ENCODE data around the gene CCDC12. TPM values are rescaled to one million over a fixed set of nuclear protein-coding genes. Genes with fewer than 3 reads are reported as not detected.

The CCDC12 gene
- total RNA-seq, 1 experiment from 2014 or later = 47.3 TPM

GRCh38 chr3:46882377-46883053 is 94.0 kb downstream of the CCDC12 start:
- TF ChIP-seq CTCF (IDR thresholded peaks at IDR 0.05; ENCODE audit: unreplicated experiment) = no peak
- no peak for DNase-seq
- H3K4me3 Mint-ChIP-seq (ENCODE audit: low read depth, unreplicated experiment) = peak overlapping the region; percentile 65
- intact Hi-C loops (cut with micrococcal nuclease; ENCODE audit: unreplicated experiment) = no loop called here
- H3K9me3 Mint-ChIP-seq (ENCODE audit: low read depth, unreplicated experiment) = no peaks in the 10 kb centered on the region
- CTCF ChIA-PET = no interaction called here
- peaks cover 8% of the 10 kb centered on the region for H3K4me1 Mint-ChIP-seq (ENCODE audit: low read depth, unreplicated experiment)
- no peak overlapping the region for H3K27ac Mint-ChIP-seq (ENCODE audit: unreplicated experiment)
- BruUV-seq (replicated peaks) = no TSS peak
- no peaks in the 10 kb centered on the region for H3K36me3 Mint-ChIP-seq (ENCODE audit: insufficient read depth, unreplicated experiment)
- H3K27me3 Mint-ChIP-seq (ENCODE audit: unreplicated experiment) = peaks cover 67% of the 10 kb centered on the region

- DNase-seq = no peak
- no TSS peak for BruUV-seq (replicated peaks)
- H3K4me1 Mint-ChIP-seq (ENCODE audit: low read depth, unreplicated experiment) = peaks cover 8% of the 10 kb centered on the region
- H3K36me3 Mint-ChIP-seq (ENCODE audit: insufficient read depth, unreplicated experiment) = no peaks in the 10 kb centered on the region
- TF ChIP-seq CTCF (IDR thresholded peaks at IDR 0.05; ENCODE audit: unreplicated experiment) = no peak
- intact Hi-C loops (cut with micrococcal nuclease; ENCODE audit: unreplicated experiment) = no loop called here
- H3K27me3 Mint-ChIP-seq (ENCODE audit: unreplicated experiment) = peaks cover 67% of the 10 kb centered on the region
- H3K4me3 Mint-ChIP-seq (ENCODE audit: low read depth, unreplicated experiment) = peak overlapping the region; percentile 65
- H3K9me3 Mint-ChIP-seq (ENCODE audit: low read depth, unreplicated experiment) = no peaks in the 10 kb centered on the region
- no peak overlapping the region for H3K27ac Mint-ChIP-seq (ENCODE audit: unreplicated experiment)
- CTCF ChIA-PET = no interaction called here
Measured at GRCh38 chr3:46881596-46882376, 94.8 kb downstream of the CCDC12 start.

GRCh38 chr3:46880884-46881595 is 95.5 kb downstream of the CCDC12 start:
- H3K27ac Mint-ChIP-seq (ENCODE audit: unreplicated experiment) = no peak overlapping the region
- intact Hi-C loops (cut with micrococcal nuclease; ENCODE audit: unreplicated experiment) = no loop called here
- peaks cover 8% of the 10 kb centered on the region for H3K4me1 Mint-ChIP-seq (ENCODE audit: low read depth, unreplicated experiment)
- CTCF ChIA-PET = no interaction called here
- H3K4me3 Mint-ChIP-seq (ENCODE audit: low read depth, unreplicated experiment) = no peak overlapping the region
- no peaks in the 10 kb centered on the region for H3K36me3 Mint-ChIP-seq (ENCODE audit: insufficient read depth, unreplicated experiment)
- no peaks in the 10 kb centered on the region for H3K9me3 Mint-ChIP-seq (ENCODE audit: low read depth, unreplicated experiment)
- no TSS peak for BruUV-seq (replicated peaks)
- no peak for TF ChIP-seq CTCF (IDR thresholded peaks at IDR 0.05; ENCODE audit: unreplicated experiment)
- DNase-seq = no peak
- peaks cover 64% of the 10 kb centered on the region for H3K27me3 Mint-ChIP-seq (ENCODE audit: unreplicated experiment)

- DNase-seq = peak; percentile 60
- Mint-ChIP-seq H3K27me3 (ENCODE audit: unreplicated experiment) (peaks cover 45% of the 10 kb centered on the region), H3K4me1 (ENCODE audit: low read depth, unreplicated experiment) (peaks cover 8% of the 10 kb centered on the region), H3K27ac (ENCODE audit: unreplicated experiment) (no peak overlapping the region), H3K9me3 (ENCODE audit: low read depth, unreplicated experiment) (no peaks in the 10 kb centered on the region), H3K36me3 (ENCODE audit: insufficient read depth, unreplicated experiment) (no peaks in the 10 kb centered on the region), H3K4me3 (ENCODE audit: low read depth, unreplicated experiment) (no peak overlapping the region)
- intact Hi-C loops (cut with micrococcal nuclease; ENCODE audit: unreplicated experiment) = no loop called here
- no TSS peak for BruUV-seq (replicated peaks)
- TF ChIP-seq CTCF (IDR thresholded peaks at IDR 0.05; ENCODE audit: unreplicated experiment) = no peak
- CTCF ChIA-PET = no interaction called here
Measured at GRCh38 chr3:46878781-46879436, 97.6 kb downstream of the CCDC12 start.

Data from Calu3 (cell line).